HEK293 (cell line): ENCODE results near the gene PERM1.

ENCODE experiments used
- GLI4 ChIP-seq: fragments of 450-650 bp; formaldehyde crosslinking; IDR thresholded peaks from 2 replicates; pipeline ENCODE4 v1.5.1; 2016; ENCODE audit warnings: missing biosample characterization, missing genetic modification characterization
- HIC1 ChIP-seq: fragments of 450-650 bp; formaldehyde crosslinking; IDR thresholded peaks from 2 replicates; pipeline ENCODE4 v1.5.1; 2016; ENCODE audit warnings: missing biosample characterization, missing genetic modification characterization
- PRDM2 ChIP-seq: fragments of 450-650 bp; formaldehyde crosslinking; IDR thresholded peaks from 2 replicates; pipeline ENCODE4 v1.5.1; 2016; ENCODE audit warnings: missing biosample characterization, missing genetic modification characterization, borderline replicate concordance
- PRDM4 ChIP-seq: fragments of 450-650 bp; formaldehyde crosslinking; IDR thresholded peaks from 2 replicates; pipeline ENCODE4 v1.5.1; 2017; ENCODE audit warnings: missing biosample characterization, missing genetic modification characterization
- TRIM28 ChIP-seq: IDR thresholded peaks from 2 replicates; pipeline ENCODE4 v1.6.1; 2011; ENCODE audit warnings: low read length, control low read depth, borderline replicate concordance
- ZBTB21 ChIP-seq: fragments of 450-650 bp; formaldehyde crosslinking; IDR thresholded peaks from 2 replicates; pipeline ENCODE4 v1.5.1; 2017; ENCODE audit warnings: missing biosample characterization, missing genetic modification characterization
- ZIC2 ChIP-seq: fragments of 450-650 bp; formaldehyde crosslinking; IDR thresholded peaks from 2 replicates; pipeline ENCODE4 v1.5.1; 2016; ENCODE audit warnings: missing biosample characterization, missing genetic modification characterization
- ZNF16 ChIP-seq: fragments of 450-650 bp; formaldehyde crosslinking; IDR thresholded peaks from 2 replicates; pipeline ENCODE4 v1.5.1; 2016; ENCODE audit warnings: low read depth, missing biosample characterization, missing genetic modification characterization
- ZNF302 ChIP-seq: fragments of 450-650 bp; formaldehyde crosslinking; IDR thresholded peaks from 2 replicates; pipeline ENCODE4 v1.5.1; 2016; ENCODE audit warnings: missing biosample characterization, missing genetic modification characterization, low read depth
- ZNF48 ChIP-seq: fragments of 450-650 bp; formaldehyde crosslinking; IDR thresholded peaks from 2 replicates; pipeline ENCODE4 v1.5.1; 2016; ENCODE audit warnings: missing biosample characterization, missing genetic modification characterization
- ZNF555 ChIP-seq: fragments of 450-650 bp; formaldehyde crosslinking; conservative IDR thresholded peaks from 2 replicates; pipeline ENCODE4 v1.5.1; 2017; ENCODE audit warnings: missing biosample characterization, mild to moderate bottlenecking, missing genetic modification characterization, inconsistent platforms
- ZNF585B ChIP-seq: fragments of 450-650 bp; formaldehyde crosslinking; IDR thresholded peaks from 2 replicates; pipeline ENCODE4 v1.5.1; 2016; ENCODE audit warnings: missing biosample characterization, missing genetic modification characterization
- ZNF600 ChIP-seq: fragments of 450-650 bp; formaldehyde crosslinking; IDR thresholded peaks from 2 replicates; pipeline ENCODE4 v1.5.1; 2016; ENCODE audit warnings: missing biosample characterization, missing genetic modification characterization
- ZNF610 ChIP-seq: fragments of 450-650 bp; formaldehyde crosslinking; IDR thresholded peaks from 2 replicates; pipeline ENCODE4 v1.5.1; 2016; ENCODE audit warnings: missing biosample characterization, missing genetic modification characterization, borderline replicate concordance
- ZNF670 ChIP-seq: fragments of 450-650 bp; formaldehyde crosslinking; IDR thresholded peaks from 2 replicates; pipeline ENCODE4 v1.5.1; 2016; ENCODE audit warnings: missing biosample characterization, missing genetic modification characterization, low read depth
- ZNF747 ChIP-seq: fragments of 450-650 bp; formaldehyde crosslinking; IDR thresholded peaks from 2 replicates; pipeline ENCODE4 v1.5.1; 2016; ENCODE audit warnings: missing biosample characterization, missing genetic modification characterization
- ZNF785 ChIP-seq: fragments of 450-650 bp; formaldehyde crosslinking; IDR thresholded peaks from 2 replicates; pipeline ENCODE4 v1.5.1; 2016; ENCODE audit warnings: missing biosample characterization, missing genetic modification characterization
- ZNF843 ChIP-seq: fragments of 450-650 bp; formaldehyde crosslinking; IDR thresholded peaks from 2 replicates; pipeline ENCODE4 v1.5.1; 2016; ENCODE audit warnings: missing biosample characterization, missing genetic modification characterization
- ZSCAN16 ChIP-seq: fragments of 450-650 bp; formaldehyde crosslinking; IDR thresholded peaks from 2 replicates; pipeline ENCODE4 v1.5.1; 2016; ENCODE audit warnings: missing biosample characterization, missing genetic modification characterization
- TF ChIP-seq, protein P1 (sequence below): fragments of 450-650 bp; formaldehyde crosslinking; IDR thresholded peaks from 2 replicates; pipeline ENCODE4 v1.5.1; 2016; ENCODE audit warnings: missing biosample characterization, missing genetic modification characterization
- TF ChIP-seq, protein P2 (sequence below): fragments of 450-650 bp; formaldehyde crosslinking; IDR thresholded peaks from 2 replicates; pipeline ENCODE4 v1.5.1; 2016; ENCODE audit warnings: missing biosample characterization, missing genetic modification characterization
- TF ChIP-seq, protein P3 (sequence below): fragments of 450-650 bp; formaldehyde crosslinking; IDR thresholded peaks from 2 replicates; pipeline ENCODE4 v1.5.1; 2016; ENCODE audit warnings: missing biosample characterization, missing genetic modification characterization
- TF ChIP-seq, protein P4 (sequence below): fragments of 450-650 bp; formaldehyde crosslinking; IDR thresholded peaks from 2 replicates; pipeline ENCODE4 v1.5.1; 2016; ENCODE audit warnings: missing biosample characterization, missing genetic modification characterization

PERM1 gene

GRCh38 chr1:938088-938683 lies 43.7 kb downstream of the PERM1 start (continued):
- TF ChIP-seq HIC1 (peak; percentile 95), ZNF555 (no peak), ZNF16 (no peak), ZBTB21 (no peak), ZNF747 (tag by site-specific recombination) (no peak), ZNF670 (no peak), ZNF302 (tag by site-specific recombination) (no peak), PRDM4 (tag by site-specific recombination) (no peak), PRDM2 (tag by site-specific recombination) (no peak), ZNF843 (tag by site-specific recombination) (no peak), TRIM28 (no peak), ZNF48 (tag by site-specific recombination) (no peak), ZNF610 (tag by site-specific recombination) (no peak), ZSCAN16 (tag by site-specific recombination) (no peak), ZNF785 (no peak), GLI4 (tag by site-specific recombination) (no peak), ZIC2 (tag by site-specific recombination) (peak; percentile 60), ZNF585B (tag by site-specific recombination) (no peak), ZNF600 (peak; percentile 84)
- TF ChIP-seq, protein P1, sequence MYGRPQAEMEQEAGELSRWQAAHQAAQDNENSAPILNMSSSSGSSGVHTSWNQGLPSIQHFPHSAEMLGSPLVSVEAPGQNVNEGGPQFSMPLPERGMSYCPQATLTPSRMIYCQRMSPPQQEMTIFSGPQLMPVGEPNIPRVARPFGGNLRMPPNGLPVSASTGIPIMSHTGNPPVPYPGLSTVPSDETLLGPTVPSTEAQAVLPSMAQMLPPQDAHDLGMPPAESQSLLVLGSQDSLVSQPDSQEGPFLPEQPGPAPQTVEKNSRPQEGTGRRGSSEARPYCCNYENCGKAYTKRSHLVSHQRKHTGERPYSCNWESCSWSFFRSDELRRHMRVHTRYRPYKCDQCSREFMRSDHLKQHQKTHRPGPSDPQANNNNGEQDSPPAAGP (tag by site-specific recombination): peak; percentile 79
- TF ChIP-seq, protein P2, sequence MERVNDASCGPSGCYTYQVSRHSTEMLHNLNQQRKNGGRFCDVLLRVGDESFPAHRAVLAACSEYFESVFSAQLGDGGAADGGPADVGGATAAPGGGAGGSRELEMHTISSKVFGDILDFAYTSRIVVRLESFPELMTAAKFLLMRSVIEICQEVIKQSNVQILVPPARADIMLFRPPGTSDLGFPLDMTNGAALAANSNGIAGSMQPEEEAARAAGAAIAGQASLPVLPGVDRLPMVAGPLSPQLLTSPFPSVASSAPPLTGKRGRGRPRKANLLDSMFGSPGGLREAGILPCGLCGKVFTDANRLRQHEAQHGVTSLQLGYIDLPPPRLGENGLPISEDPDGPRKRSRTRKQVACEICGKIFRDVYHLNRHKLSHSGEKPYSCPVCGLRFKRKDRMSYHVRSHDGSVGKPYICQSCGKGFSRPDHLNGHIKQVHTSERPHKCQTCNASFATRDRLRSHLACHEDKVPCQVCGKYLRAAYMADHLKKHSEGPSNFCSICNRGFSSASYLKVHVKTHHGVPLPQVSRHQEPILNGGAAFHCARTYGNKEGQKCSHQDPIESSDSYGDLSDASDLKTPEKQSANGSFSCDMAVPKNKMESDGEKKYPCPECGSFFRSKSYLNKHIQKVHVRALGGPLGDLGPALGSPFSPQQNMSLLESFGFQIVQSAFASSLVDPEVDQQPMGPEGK (tag by site-specific recombination): peak; percentile 73
- TF ChIP-seq, protein P3, sequence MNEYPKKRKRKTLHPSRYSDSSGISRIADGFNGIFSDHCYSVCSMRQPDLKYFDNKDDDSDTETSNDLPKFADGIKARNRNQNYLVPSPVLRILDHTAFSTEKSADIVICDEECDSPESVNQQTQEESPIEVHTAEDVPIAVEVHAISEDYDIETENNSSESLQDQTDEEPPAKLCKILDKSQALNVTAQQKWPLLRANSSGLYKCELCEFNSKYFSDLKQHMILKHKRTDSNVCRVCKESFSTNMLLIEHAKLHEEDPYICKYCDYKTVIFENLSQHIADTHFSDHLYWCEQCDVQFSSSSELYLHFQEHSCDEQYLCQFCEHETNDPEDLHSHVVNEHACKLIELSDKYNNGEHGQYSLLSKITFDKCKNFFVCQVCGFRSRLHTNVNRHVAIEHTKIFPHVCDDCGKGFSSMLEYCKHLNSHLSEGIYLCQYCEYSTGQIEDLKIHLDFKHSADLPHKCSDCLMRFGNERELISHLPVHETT (tag by site-specific recombination): no peak
- TF ChIP-seq, protein P4, sequence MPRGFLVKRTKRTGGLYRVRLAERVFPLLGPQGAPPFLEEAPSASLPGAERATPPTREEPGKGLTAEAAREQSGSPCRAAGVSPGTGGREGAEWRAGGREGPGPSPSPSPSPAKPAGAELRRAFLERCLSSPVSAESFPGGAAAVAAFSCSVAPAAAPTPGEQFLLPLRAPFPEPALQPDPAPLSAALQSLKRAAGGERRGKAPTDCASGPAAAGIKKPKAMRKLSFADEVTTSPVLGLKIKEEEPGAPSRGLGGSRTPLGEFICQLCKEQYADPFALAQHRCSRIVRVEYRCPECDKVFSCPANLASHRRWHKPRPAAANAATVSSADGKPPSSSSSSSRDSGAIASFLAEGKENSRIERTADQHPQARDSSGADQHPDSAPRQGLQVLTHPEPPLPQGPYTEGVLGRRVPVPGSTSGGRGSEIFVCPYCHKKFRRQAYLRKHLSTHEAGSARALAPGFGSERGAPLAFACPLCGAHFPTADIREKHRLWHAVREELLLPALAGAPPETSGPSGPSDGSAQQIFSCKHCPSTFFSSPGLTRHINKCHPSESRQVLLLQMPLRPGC (tag by site-specific recombination): no peak
